HG02678 (cell line): ENCODE data around the gene TTC23L.

ENCODE experiments used
- ATAC-seq: cut with Tn5 transposase; IDR thresholded peaks from one replicate; pipeline ENCODE4 v1.9.1; 2021; ENCODE audit warnings: mild to moderate bottlenecking, moderate library complexity; ENCODE audit not compliant: unreplicated experiment

Gene TTC23L

GRCh38 chr5:34833090-34833489 is 5.9 kb upstream of the TTC23L start:
- ATAC-seq = no peak

- no peak for ATAC-seq
Measured at GRCh38 chr5:34833976-34834793, 4.8 kb upstream of the TTC23L start.

DNA sequence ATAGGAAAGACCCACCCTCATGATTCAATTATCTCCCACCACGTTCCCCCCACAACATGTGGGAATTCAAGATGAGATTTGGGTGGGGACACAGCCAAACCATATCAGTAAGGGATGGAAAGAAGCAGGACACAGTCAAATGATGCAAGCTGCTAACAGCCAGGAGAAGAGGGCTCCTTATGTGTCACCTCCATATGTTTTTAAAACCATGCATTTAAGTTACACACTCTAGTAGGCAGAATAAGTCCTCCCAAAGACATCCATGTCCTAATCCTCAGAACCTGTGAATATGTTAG is 4.2 kb upstream of the TTC23L start:
- ATAC-seq = no peak

GRCh38 chr5:34835664-34836063 is 3.3 kb upstream of the TTC23L start:
- no peak for ATAC-seq

- ATAC-seq = no peak
Measured at GRCh38 chr5:34841816-34842215, 2.9 kb downstream of the TTC23L start.

- ATAC-seq = no peak
Measured at GRCh38 chr5:34842554-34842953, 3.6 kb downstream of the TTC23L start.

GRCh38 chr5:34843497-34843896 is 4.5 kb downstream of the TTC23L start:
- no peak for ATAC-seq

DNA sequence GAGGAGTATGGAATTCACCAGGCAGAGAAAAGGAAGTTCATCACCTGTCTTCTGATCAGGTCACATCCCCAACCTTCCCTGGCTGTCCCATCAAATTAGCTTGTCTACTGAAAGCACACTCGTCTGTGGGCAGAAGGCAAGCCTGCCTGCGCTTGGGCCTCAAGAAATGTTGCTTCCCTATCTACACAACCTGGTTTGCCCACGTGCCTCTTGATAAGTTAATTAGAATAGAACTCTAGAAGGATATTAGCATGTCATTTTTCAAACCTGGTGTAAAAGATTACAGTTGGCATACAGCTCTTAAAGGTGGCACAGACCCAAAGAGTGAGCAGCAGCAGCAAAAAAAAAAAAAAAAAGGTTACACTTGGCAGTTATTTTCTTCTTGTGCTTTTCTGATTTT is 5.1 kb downstream of the TTC23L start:
- no peak for ATAC-seq

DNA sequence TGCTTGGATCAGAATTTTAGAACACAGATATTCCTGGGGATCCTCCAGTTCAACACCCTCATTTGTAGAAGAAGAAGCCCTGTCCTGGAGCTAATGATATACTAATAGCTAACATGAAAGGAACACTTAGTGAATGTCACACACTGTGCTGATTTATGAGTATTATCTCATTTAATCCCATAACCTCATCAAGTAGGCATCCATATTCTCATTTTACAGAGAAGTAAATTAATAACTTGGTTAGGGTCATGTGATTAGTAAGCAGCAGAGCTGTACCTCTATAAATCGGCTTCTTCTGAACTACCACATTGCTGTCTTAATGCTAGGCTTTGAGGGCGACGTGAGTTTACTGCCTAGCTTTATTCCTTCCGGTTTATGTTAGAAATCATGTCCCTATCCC is 6.0 kb downstream of the TTC23L start:
- ATAC-seq = no peak

DNA sequence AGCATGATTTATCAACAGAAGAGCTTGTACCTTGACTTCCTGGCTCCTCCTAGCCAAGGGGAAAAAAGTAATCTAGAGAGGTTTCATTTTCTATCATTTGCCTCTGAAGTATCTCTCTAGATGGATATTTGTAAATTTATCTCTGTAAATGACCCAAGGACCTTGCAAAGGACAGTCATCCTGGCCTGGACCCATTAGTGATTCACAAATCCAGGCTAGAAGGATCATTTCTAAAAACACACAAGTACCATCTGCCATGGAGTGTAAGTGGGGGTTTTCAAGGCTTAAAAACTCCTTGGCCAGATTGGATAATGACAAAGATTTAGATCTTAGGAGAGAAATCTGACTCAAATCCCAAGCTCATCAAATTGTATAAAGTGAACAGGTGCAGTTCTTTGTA is 8.1 kb downstream of the TTC23L start:
- ATAC-seq = no peak

DNA sequence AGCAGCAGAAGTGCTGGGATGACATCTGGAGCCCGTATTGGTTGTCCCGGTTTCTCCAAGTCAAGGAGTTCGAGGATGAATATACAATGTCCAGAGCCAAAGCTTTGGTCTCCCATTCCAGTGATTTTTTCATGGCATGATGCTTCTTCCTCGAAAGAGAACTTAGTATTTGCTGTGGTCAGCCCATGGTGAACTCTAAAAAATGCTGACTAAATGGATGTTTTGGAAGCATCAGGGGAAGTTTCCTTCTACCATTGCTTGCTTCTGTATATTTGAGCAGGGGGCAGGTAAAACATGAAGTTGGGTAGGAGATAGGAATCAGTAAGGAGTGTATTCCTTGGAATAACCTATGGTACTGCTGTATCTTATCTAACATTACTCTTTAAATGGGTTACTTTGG is 8.6 kb downstream of the TTC23L start:
- no peak for ATAC-seq

DNA sequence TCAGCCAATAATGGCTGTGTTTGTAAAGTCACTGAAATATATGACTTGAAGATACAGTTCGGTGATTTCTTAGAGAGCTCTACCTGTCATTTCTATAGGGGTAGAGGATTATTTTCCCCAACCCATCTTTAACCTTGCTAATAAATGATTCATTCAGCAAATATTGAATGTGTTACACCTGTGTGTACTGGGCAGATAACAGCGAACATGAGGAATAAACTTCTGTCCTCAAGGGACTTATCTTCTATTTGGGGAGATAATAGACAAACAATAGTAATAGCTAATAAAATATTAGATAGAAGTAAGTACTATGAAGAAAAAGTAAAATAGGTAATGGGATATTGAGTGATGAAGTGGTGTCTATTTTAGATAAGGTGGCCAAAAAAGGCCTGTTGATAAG is 9.3 kb downstream of the TTC23L start:
- no peak for ATAC-seq

GRCh38 chr5:34849253-34849652 is 10.3 kb downstream of the TTC23L start:
- ATAC-seq = no peak

GRCh38 chr5:34854459-34855174 is 15.7 kb downstream of the TTC23L start:
- peak; percentile 89 for ATAC-seq

GRCh38 chr5:34857161-34857560 is 18.2 kb downstream of the TTC23L start:
- ATAC-seq = no peak

DNA sequence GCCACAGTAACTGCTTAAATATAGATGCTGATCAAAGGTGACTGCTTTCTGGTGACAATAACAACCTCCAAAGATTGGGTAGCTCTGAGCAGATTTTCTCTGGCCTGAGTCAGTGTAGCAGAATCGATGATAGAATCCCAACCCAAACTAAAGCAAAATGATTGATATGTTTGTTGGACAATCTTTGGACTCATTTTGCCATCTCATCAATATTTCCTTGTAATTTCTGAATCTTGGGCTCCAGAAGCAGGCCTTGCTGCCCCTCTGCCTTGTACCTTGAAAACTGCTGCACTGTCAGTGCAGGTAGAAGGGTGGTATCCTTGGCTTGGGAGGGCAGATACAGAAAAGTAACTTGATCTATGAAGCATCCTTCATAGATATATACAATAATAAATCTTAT is 18.9 kb downstream of the TTC23L start:
- no peak for ATAC-seq

- no peak for ATAC-seq
Measured at GRCh38 chr5:34858790-34859189, 19.8 kb downstream of the TTC23L start.

- ATAC-seq = no peak
Measured at GRCh38 chr5:34859253-34859652, 20.3 kb downstream of the TTC23L start.

GRCh38 chr5:34863946-34864345 is 25.0 kb downstream of the TTC23L start:
- ATAC-seq = no peak

DNA sequence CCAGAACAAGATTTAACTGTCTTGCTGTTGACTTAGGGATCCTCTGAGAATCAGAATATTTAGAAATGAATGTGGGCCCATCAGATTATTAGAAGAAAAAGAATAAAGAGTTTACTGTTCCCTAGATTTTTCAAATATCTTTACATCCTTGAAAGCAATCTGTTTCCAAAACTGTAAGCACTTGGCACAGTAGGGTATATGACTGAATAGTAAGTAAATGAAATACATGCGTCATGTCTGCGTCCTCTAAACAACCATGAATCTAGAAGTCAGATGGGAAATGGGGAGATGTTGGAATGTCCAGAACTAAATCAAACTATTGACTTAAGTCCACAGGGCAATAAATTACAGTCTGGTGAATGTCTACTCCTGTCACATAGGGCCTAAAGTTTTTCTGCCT is 26.1 kb downstream of the TTC23L start:
- no peak for ATAC-seq

DNA sequence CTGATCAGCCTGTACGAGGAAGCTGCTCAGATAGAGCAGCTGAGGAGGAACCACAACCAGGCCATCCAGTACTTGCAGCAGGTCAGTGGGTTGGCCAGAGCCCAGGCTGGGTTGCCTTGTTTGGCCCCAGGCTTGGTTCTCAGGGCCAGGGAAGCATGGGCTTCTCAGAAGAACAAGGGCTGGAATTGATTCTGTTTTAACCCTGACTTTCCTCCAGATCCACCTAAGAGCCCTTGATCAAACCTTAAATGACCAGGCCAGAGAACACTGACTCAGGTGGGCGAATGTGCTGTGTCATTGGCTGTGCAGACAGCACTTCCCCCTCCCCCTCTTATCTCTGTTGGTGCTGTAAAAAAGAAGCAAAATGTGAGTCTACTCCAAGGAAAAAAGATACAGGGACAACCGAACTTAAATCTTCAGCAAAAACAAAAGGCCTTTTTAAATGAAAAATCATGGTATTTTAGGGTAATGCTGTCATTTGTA is 28.1 kb downstream of the TTC23L start:
- no peak for ATAC-seq

GRCh38 chr5:34867660-34868059 is 28.7 kb downstream of the TTC23L start:
- no peak for ATAC-seq

- ATAC-seq = no peak
Measured at GRCh38 chr5:34868791-34869190, 29.8 kb downstream of the TTC23L start.
